ENCODE measurements around the gene ESD. TPM values are rescaled to one million over a fixed set of nuclear protein-coding genes. Genes with fewer than 3 reads are reported as not detected.

The ESD gene
- total RNA-seq, 1 experiment from 2014 or later = 58.7 TPM

DNA sequence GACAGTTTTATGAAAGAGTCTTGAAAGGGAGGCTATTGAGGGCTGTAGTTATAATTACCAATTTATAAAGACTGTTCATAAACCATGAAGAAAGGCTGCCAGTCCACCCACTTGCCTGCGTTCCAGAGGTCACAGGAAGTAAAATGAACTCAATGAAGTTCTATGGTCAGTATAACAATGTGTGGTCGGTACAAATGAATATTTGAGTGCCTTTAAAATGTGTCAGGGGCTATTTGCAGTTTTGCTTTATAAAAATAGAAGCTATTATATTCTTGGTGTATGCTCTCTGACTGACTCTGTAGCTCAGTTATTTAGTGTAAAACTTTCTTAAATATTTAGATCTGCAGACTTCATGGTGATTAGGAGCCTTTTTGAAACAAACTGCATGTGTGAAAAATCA lies 47.0 kb downstream of the ESD start (continued):
- TF ChIP-seq, protein P1, sequence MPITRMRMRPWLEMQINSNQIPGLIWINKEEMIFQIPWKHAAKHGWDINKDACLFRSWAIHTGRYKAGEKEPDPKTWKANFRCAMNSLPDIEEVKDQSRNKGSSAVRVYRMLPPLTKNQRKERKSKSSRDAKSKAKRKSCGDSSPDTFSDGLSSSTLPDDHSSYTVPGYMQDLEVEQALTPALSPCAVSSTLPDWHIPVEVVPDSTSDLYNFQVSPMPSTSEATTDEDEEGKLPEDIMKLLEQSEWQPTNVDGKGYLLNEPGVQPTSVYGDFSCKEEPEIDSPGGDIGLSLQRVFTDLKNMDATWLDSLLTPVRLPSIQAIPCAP (CRISPR knock-in tag; IDR thresholded peaks at IDR 0.05) = no peak
- no peak for TF ChIP-seq MYBL2 (CRISPR knock-in tag; IDR thresholded peaks at IDR 0.05)
- TF ChIP-seq, protein P2, sequence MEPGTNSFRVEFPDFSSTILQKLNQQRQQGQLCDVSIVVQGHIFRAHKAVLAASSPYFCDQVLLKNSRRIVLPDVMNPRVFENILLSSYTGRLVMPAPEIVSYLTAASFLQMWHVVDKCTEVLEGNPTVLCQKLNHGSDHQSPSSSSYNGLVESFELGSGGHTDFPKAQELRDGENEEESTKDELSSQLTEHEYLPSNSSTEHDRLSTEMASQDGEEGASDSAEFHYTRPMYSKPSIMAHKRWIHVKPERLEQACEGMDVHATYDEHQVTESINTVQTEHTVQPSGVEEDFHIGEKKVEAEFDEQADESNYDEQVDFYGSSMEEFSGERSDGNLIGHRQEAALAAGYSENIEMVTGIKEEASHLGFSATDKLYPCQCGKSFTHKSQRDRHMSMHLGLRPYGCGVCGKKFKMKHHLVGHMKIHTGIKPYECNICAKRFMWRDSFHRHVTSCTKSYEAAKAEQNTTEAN (CRISPR knock-in tag; IDR thresholded peaks at IDR 0.05) = no peak
- TF ChIP-seq ZNF232 (CRISPR knock-in tag; IDR thresholded peaks at IDR 0.05) = no peak

DNA sequence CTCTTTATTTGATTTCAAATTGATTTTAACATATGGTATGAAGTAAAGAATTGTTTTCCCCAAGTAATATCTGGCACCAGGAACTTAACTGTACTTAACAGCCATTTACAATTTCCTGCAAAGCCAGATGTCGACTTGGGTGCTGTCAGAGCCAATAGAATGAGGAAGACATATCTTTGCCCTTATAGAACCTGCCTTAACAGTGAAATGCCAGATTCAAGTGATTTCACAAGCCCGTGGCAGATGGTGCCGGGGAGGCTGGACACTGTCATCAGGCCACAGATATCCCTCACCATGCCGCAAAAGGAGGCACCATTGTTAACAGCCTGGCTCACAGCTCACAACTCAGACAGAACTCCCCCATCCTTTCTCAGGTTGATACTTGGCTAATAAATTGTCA lies 48.7 kb downstream of the ESD start:
- ATAC-seq (no peak), DNase-seq (ENCODE audit: low spot score) (no peak)
- H3K9me3 Mint-ChIP-seq = peaks cover 13% of the 10 kb centered on the region
- no peaks in the 10 kb centered on the region for H3K27me3 Mint-ChIP-seq (ENCODE audit: low read depth)
- no peaks in the 10 kb centered on the region for H3K4me1 Mint-ChIP-seq
- no peak for TF ChIP-seq IRF2 (CRISPR knock-in tag; IDR thresholded peaks at IDR 0.05; ENCODE audit: borderline replicate concordance, low read depth)
- no peak for TF ChIP-seq ZNF138 (CRISPR knock-in tag; conservative IDR thresholded peaks at IDR 0.05)
- no peak for TF ChIP-seq ZBTB21 (CRISPR knock-in tag; IDR thresholded peaks at IDR 0.05; ENCODE audit: borderline replicate concordance)
- TF ChIP-seq, protein P3, sequence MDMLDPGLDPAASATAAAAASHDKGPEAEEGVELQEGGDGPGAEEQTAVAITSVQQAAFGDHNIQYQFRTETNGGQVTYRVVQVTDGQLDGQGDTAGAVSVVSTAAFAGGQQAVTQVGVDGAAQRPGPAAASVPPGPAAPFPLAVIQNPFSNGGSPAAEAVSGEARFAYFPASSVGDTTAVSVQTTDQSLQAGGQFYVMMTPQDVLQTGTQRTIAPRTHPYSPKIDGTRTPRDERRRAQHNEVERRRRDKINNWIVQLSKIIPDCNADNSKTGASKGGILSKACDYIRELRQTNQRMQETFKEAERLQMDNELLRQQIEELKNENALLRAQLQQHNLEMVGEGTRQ (CRISPR knock-in tag; IDR thresholded peaks at IDR 0.05) = no peak
- TF ChIP-seq, protein P4, sequence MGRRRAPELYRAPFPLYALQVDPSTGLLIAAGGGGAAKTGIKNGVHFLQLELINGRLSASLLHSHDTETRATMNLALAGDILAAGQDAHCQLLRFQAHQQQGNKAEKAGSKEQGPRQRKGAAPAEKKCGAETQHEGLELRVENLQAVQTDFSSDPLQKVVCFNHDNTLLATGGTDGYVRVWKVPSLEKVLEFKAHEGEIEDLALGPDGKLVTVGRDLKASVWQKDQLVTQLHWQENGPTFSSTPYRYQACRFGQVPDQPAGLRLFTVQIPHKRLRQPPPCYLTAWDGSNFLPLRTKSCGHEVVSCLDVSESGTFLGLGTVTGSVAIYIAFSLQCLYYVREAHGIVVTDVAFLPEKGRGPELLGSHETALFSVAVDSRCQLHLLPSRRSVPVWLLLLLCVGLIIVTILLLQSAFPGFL (CRISPR knock-in tag; IDR thresholded peaks at IDR 0.05; ENCODE audit: borderline replicate concordance) = no peak
- no peak for TF ChIP-seq GRHL2 (CRISPR knock-in tag; IDR thresholded peaks at IDR 0.05; ENCODE audit: insufficient replicate concordance, severe bottlenecking)
- no peak for TF ChIP-seq EMX1 (CRISPR knock-in tag; IDR thresholded peaks at IDR 0.05)
- no peak for TF ChIP-seq PRRX2 (CRISPR knock-in tag; IDR thresholded peaks at IDR 0.05)
- TF ChIP-seq, protein P5, sequence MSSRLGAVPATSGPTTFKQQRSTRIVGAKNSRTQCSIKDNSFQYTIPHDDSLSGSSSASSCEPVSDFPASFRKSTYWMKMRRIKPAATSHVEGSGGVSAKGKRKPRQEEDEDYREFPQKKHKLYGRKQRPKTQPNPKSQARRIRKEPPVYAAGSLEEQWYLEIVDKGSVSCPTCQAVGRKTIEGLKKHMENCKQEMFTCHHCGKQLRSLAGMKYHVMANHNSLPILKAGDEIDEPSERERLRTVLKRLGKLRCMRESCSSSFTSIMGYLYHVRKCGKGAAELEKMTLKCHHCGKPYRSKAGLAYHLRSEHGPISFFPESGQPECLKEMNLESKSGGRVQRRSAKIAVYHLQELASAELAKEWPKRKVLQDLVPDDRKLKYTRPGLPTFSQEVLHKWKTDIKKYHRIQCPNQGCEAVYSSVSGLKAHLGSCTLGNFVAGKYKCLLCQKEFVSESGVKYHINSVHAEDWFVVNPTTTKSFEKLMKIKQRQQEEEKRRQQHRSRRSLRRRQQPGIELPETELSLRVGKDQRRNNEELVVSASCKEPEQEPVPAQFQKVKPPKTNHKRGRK (CRISPR knock-in tag; IDR thresholded peaks at IDR 0.05; ENCODE audit: borderline replicate concordance) = no peak
- no peak for TF ChIP-seq GTF2I (CRISPR knock-in tag; conservative IDR thresholded peaks at IDR 0.05)
- TF ChIP-seq SOX15 (CRISPR knock-in tag; IDR thresholded peaks at IDR 0.05) = no peak
- TF ChIP-seq, protein P6, sequence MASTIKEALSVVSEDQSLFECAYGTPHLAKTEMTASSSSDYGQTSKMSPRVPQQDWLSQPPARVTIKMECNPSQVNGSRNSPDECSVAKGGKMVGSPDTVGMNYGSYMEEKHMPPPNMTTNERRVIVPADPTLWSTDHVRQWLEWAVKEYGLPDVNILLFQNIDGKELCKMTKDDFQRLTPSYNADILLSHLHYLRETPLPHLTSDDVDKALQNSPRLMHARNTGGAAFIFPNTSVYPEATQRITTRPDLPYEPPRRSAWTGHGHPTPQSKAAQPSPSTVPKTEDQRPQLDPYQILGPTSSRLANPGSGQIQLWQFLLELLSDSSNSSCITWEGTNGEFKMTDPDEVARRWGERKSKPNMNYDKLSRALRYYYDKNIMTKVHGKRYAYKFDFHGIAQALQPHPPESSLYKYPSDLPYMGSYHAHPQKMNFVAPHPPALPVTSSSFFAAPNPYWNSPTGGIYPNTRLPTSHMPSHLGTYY (CRISPR knock-in tag; IDR thresholded peaks at IDR 0.05) = no peak
- TF ChIP-seq, protein P7, sequence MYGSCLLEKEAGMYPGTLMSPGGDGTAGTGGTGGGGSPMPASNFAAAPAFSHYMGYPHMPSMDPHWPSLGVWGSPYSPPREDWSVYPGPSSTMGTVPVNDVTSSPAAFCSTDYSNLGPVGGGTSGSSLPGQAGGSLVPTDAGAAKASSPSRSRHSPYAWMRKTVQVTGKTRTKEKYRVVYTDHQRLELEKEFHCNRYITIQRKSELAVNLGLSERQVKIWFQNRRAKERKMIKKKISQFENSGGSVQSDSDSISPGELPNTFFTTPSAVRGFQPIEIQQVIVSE (CRISPR knock-in tag; IDR thresholded peaks at IDR 0.05; ENCODE audit: borderline replicate concordance) = no peak
- TF ChIP-seq NFE2L1 (CRISPR knock-in tag; IDR thresholded peaks at IDR 0.05) = no peak
- no peak for TF ChIP-seq SP1 (CRISPR knock-in tag; conservative IDR thresholded peaks at IDR 0.05)
- TF ChIP-seq SMAD3 (CRISPR knock-in tag; IDR thresholded peaks at IDR 0.05; ENCODE audit: borderline replicate concordance) = no peak
- peaks cover 27% of the 10 kb centered on the region for H3K36me3 Mint-ChIP-seq
- H3K27ac Mint-ChIP-seq = no peak overlapping the region
- no peak overlapping the region for H3K4me3 Mint-ChIP-seq
- POLR2A ChIA-PET = no interaction called here
- CTCF ChIA-PET = no interaction called here

Data from WTC11 (cell line).